Bronchial epithelial cell (primary cell): ENCODE measurements around the gene NTN3. TPM values are rescaled to one million over a fixed set of nuclear protein-coding genes. Genes with fewer than 3 reads are reported as not detected.
A peak's percentile ranks its signal among the peaks of the same experiment; 100 is the strongest.

Experiments used
- DNase-seq: peaks from one replicate; pipeline ENCODE4 v3.0.0-alpha.2; 2010; ENCODE audit warnings: low read depth
- FAIRE-seq: peaks from 2 replicates; lab custom pipeline; 2011; peaks lifted over from hg19 to GRCh38; lab: Jason Lieb, UNC
- H3K27me3 ChIP-seq: 2 replicates; pipeline ENCODE4 v1.5.1; 2011; ENCODE audit warnings: low read length; ENCODE audit not compliant: control insufficient read depth, insufficient read depth
- H3K36me3 ChIP-seq: 2 replicates; pipeline ENCODE4 v1.5.1; 2011; ENCODE audit warnings: low read length; ENCODE audit not compliant: control insufficient read depth, insufficient read depth
- H3K4me3 ChIP-seq: 2 replicates; pipeline ENCODE4 v1.5.1; 2011; ENCODE audit warnings: mild to moderate bottlenecking, low read depth, low read length, control low read depth
- CTCF ChIP-seq: IDR thresholded peaks from 2 replicates; pipeline ENCODE4 v1.5.1; 2011; ENCODE audit warnings: mild to moderate bottlenecking, moderate library complexity, low read length, control low read depth, inconsistent platforms; ENCODE audit not compliant: insufficient read depth, severe bottlenecking
- total RNA-seq: library from RNA; depleted of rRNA; stranded (reverse); fragments of >200 nt; gene quantifications from 2 replicates; pipeline ENCODE4 v1.2.1, GENCODE V29; 2014

Gene NTN3
- total RNA-seq, 1 donor from 2014 or later: not detected

DNA sequence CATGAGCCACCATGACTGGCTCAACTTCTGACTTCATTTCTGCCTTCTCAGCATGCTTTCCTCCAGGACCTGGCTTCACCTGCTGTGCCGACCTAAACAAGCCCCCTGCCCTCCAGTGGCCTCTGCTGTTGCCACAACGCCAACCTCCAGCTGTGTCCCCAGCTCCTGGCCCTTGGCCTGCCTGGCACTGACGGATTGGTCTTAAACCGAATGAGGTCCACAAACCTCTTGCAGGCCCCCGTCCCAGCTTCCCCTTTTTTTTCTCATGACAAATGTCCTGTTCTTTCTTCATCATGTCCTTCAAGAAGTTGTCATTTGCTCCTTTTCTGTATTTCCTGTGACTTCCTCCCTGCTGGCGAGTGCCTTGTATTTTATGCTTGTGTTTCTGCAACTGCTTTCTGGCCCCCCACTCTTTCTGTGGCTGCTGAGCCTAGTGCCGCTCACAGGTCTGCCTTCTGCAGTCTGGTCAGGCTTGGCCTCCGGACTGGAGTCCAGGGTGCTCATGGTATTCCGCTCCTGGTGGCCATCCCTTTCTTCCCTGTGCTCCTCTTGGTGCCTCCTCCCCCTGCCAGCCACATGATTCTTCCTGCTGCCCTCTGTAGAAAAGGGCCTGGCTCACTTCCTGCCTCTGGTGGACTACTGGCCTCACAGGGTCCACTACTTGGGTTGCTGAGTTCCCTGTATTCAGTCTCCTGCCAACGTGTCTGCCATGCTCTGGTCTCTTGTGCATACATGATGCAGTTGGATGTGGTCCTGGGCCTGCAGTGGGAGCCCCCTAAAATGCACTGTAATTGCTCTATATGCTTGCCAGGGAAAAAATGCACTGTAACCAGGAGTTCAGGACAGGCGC is 45.5 kb downstream of the NTN3 start:
- Histone ChIP-seq H3K27me3 (no peaks in the 10 kb centered on the region), H3K36me3 (peaks cover 22% of the 10 kb centered on the region), H3K4me3 (peak overlapping the region; percentile 2)
- no peak for FAIRE-seq
- TF ChIP-seq CTCF: no peak
- peak; percentile 15 for DNase-seq

DNA sequence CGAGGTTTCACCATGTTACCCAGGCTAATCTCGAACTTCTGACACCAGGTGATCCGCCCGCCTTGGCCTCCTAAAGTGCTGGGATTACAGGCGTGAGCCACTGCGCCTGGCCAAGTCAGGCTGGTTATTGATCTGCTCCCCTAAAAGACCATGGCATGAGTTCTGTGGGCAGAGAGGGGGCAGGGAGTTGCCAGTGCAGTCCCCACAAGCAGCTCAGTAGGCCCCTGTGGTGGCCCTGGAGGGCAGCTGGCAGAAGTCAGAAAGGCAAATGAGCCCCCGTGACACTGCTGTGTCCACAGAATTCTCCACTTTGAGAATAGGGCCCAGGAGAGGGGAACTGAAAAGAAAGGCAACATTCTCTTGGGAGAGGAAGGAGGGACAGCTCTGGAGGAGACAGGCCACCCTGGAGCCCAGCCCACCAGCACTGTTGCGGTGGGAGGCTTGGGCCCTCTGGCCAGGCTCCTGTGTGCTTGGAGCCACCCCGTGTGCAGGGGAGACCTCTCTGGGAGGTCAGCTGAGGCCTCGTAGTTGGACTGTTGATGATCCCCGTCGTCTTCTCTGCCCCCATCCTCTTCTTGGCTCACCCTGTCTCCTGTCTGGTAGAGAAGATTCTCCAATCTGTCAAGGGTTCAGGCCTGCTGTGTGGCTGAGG is 47.0 kb downstream of the NTN3 start:
- H3K4me3 ChIP-seq: no peak overlapping the region
- no peak for TF ChIP-seq CTCF
- peaks cover 22% of the 10 kb centered on the region for H3K36me3 ChIP-seq
- no peaks in the 10 kb centered on the region for H3K27me3 ChIP-seq
- FAIRE-seq (no peak), DNase-seq (no peak)

DNA sequence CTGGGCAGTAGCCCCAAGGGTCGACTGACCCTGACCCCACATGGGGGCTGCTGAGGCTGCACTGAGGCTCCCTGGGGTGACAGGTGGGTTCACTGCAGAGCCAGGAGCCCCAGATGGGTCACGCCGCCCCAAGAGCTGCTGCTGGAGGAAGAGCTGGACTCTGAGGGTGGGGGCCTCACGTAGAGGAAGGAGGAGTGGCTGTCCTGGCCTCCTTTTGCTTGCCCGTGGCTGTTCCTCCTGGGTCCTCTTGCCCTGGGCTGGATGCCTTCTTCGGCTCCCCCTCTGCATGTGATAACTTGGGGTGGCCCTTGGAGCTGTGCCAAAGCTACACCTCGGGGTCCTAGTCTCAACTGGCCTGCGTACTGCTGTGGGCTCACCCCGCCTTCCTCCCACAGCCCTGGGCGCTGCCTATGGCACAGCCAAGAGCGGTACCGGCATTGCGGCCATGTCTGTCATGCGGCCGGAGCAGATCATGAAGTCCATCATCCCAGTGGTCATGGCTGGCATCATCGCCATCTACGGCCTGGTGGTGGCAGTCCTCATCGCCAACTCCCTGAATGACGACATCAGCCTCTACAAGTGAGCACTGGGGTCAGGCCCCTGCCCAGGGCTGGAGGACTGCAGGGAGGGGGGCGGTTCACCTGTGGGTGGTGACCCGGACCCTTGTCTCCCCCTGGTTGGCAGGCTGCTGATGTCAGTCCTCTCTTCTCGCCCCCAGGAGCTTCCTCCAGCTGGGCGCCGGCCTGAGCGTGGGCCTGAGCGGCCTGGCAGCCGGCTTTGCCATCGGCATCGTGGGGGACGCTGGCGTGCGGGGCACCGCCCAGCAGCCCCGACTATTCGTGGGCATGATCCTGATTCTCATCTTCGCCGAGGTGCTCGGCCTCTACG is 48.0 kb downstream of the NTN3 start:
- no peak for DNase-seq
- H3K4me3 ChIP-seq: no peak overlapping the region

DNA sequence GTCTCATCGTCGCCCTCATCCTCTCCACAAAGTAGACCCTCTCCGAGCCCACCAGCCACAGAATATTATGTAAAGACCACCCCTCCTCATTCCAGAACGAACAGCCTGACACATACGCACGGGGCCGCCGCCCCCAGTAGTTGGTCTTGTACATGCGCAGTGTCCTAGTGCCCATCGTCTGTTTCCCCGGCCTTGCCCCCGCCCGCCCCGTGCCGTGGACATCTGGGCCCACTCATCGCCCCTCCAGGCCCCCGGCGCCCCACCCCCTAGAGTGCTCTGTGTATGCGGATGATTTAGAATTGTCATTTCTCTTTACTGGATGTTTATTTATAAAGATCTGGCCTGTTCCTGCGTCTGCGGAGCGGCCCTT is 48.6 kb downstream of the NTN3 start:
- TF ChIP-seq CTCF: no peak
- DNase-seq: no peak
- Histone ChIP-seq H3K4me3 (no peak overlapping the region), H3K27me3 (no peaks in the 10 kb centered on the region), H3K36me3 (peaks cover 32% of the 10 kb centered on the region)
- no peak for FAIRE-seq

More for the DNA sequence above, 48.0 kb downstream of the NTN3 start:
- FAIRE-seq: no peak
- no peaks in the 10 kb centered on the region for H3K27me3 ChIP-seq
- no peak for TF ChIP-seq CTCF
- peaks cover 29% of the 10 kb centered on the region for H3K36me3 ChIP-seq

- FAIRE-seq (no peak), DNase-seq (peak; percentile 65)
- TF ChIP-seq CTCF: no peak
- peak within 1 kb of the TSS; percentile 55 for H3K4me3 ChIP-seq
- H3K27me3 ChIP-seq: no peaks in the 10 kb centered on the region
- H3K36me3 ChIP-seq: peaks cover 33% of the 10 kb centered on the region
Observed at GRCh38 chr16:2520097-2520783, 49.1 kb downstream of the NTN3 start, which contains the start of gene AMDHD2. Gene AMDHD2 (plus strand): TSS chr16:2520371. CDS start chr16:2520459, 88 bp downstream.
